Inflammatory macrophage treated with lipopolysaccharide for 1 hour (primary cell): ENCODE data around the gene DNAJC25.
A peak's percentile ranks its signal among the peaks of the same experiment; 100 is the strongest.
"Not testable (repeated sequence)": the region's sequence is repeated elsewhere in the genome, so short reads cannot be mapped to it uniquely, and the experiment has no call there.

ENCODE experiments used
- DNase-seq, 2 donors: peaks; one replicate each; pipeline ENCODE4 v3.0.0-alpha.2; 2020 to 2022

Gene DNAJC25

GRCh38 chr9:111668601-111669000 lies 37.5 kb downstream of the DNAJC25 start:
- not testable (repeated sequence) for DNase-seq

GRCh38 chr9:111674319-111674718 lies 43.2 kb downstream of the DNAJC25 start:
- no peak for DNase-seq

GRCh38 chr9:111676116-111676515 lies 45.0 kb downstream of the DNAJC25 start:
- DNase-seq, result no peak

GRCh38 chr9:111678293-111678692 lies 47.2 kb downstream of the DNAJC25 start:
- no peak for DNase-seq

GRCh38 chr9:111679199-111679598 lies 48.1 kb downstream of the DNAJC25 start:
- DNase-seq, result no peak

GRCh38 chr9:111683392-111683791 lies 52.3 kb downstream of the DNAJC25 start:
- DNase-seq, result peak; percentile 19 to 32

- DNase-seq, result peak; percentile 52 to 65
Observed at GRCh38 chr9:111691672-111692329, 60.7 kb downstream of the DNAJC25 start.

GRCh38 chr9:111696796-111697195 lies 65.7 kb downstream of the DNAJC25 start:
- DNase-seq, result no peak

- DNase-seq, result no peak
Observed at GRCh38 chr9:111700776-111701175, 69.6 kb downstream of the DNAJC25 start.
